GM12878 (cell line): ENCODE measurements around the gene SLIT1. TPM values are rescaled to one million over a fixed set of nuclear protein-coding genes. Genes with fewer than 3 reads are reported as not detected.

Experiments
- ATAC-seq: fragments of 200-7000 bp; cut with Tn5 transposase; 3 replicates; pipeline ENCODE4 v1.9.1; 2020; ENCODE audit warnings: mild to moderate bottlenecking, moderate library complexity
- BruUV-seq: library from RNA; stranded (reverse); fragments of 400-500 nt; replicated peaks from 2 replicates; lab custom pipeline; 2021; lab: Mats Ljungman, UMichigan
- CTCF ChIA-PET: fragments of 300-600 bp; sonication (Branson Sonifier 250); formaldehyde crosslinking; extraction: SDS; loops from one replicate; lab custom pipeline; 2021; ENCODE audit warnings: inconsistent platforms; lab: Yijun Ruan, JAX
- POLR2A ChIA-PET: fragments of 350-600 bp; formaldehyde crosslinking; extraction: SDS; loops from one replicate; lab custom pipeline; 2021; ENCODE audit warnings: inconsistent platforms; lab: Charles Lee
- RAD21 ChIA-PET: fragments of 300-600 bp; sonication (Branson Sonifier 250); formaldehyde crosslinking; loops from one replicate; lab custom pipeline; 2023; ENCODE audit warnings: antibody characterized with exemption; ENCODE audit not compliant: unreplicated experiment; lab: Charles Lee
- SMC1A ChIA-PET: fragments of 300-600 bp; sonication (Branson Sonifier 250); formaldehyde crosslinking; loops from one replicate; lab custom pipeline; 2023; ENCODE audit not compliant: unreplicated experiment, uncharacterized antibody; lab: Charles Lee
- DNase-seq: peaks from one replicate; pipeline ENCODE4 v3.0.0-alpha.2; 2011; ENCODE audit warnings: low read depth, low spot score
- FAIRE-seq: peaks from 3 replicates; lab custom pipeline; 2011; peaks lifted over from hg19 to GRCh38; lab: Jason Lieb, UNC
- H2AFZ ChIP-seq: 2 replicates; pipeline ENCODE4 v1.6.0; 2011; ENCODE audit warnings: low read depth, low read length, control low read depth; ENCODE audit not compliant: control insufficient read depth
- H3K27ac ChIP-seq: 2 replicates; pipeline ENCODE4 v1.5.1; 2011; ENCODE audit warnings: control low read depth; ENCODE audit not compliant: control insufficient read depth, insufficient read depth
- H3K27me3 ChIP-seq, 2 experiments: replicated peaks in 1 of 2; 2 replicates each; pipeline versions ENCODE4 v1.6.0 to v1.6.1; 2011; ENCODE audit warnings: low read length in 1 of 2; ENCODE audit not compliant: control insufficient read depth in 2 of 2, insufficient read depth in 2 of 2
- H3K36me3 ChIP-seq, 2 experiments: 2 replicates each; pipeline ENCODE4 v1.5.1; 2011; ENCODE audit warnings: low read length in 1 of 2; ENCODE audit not compliant: control insufficient read depth in 2 of 2, insufficient read depth in 2 of 2
- H3K4me1 ChIP-seq: 2 replicates; pipeline ENCODE4 v1.6.1; 2011; ENCODE audit warnings: mild to moderate bottlenecking, low read length, moderate library complexity, mixed read lengths; ENCODE audit not compliant: control insufficient read depth, insufficient read depth
- H3K4me2 ChIP-seq: 2 replicates; pipeline ENCODE4 v1.6.0; 2011; ENCODE audit warnings: control low read depth; ENCODE audit not compliant: control insufficient read depth, insufficient read depth
- H3K4me3 ChIP-seq: fragments of 200-600 bp; sonication (generic); 2 replicates; pipeline ENCODE4 v1.5.1; 2016
- H3K79me2 ChIP-seq: 2 replicates; pipeline ENCODE4 v1.6.0; 2011; ENCODE audit warnings: low read length; ENCODE audit not compliant: control insufficient read depth, insufficient read depth
- H3K9ac ChIP-seq: 2 replicates; pipeline ENCODE4 v1.8.0; 2011; ENCODE audit warnings: low read length, control low read depth, mixed read lengths; ENCODE audit not compliant: control insufficient read depth, insufficient read depth
- H3K9me3 ChIP-seq: replicated peaks from 3 replicates; pipeline ENCODE4 v1.5.1; 2011; ENCODE audit warnings: mild to moderate bottlenecking, low read length; ENCODE audit not compliant: control insufficient read depth, insufficient read depth
- H4K20me1 ChIP-seq: 2 replicates; pipeline ENCODE4 v1.6.0; 2011; ENCODE audit not compliant: control insufficient read depth, insufficient read depth
- ATF7 ChIP-seq: fragments of 450-650 bp; IDR thresholded peaks from 2 replicates; pipeline ENCODE4 v1.6.1; 2016; ENCODE audit warnings: low read depth, mild to moderate bottlenecking
- BCL11A ChIP-seq: IDR thresholded peaks from 2 replicates; pipeline ENCODE4 v1.6.1; 2011; ENCODE audit warnings: low read depth, low read length
- BCLAF1 ChIP-seq: fragments of 450-650 bp; IDR thresholded peaks from 2 replicates; pipeline ENCODE4 v1.6.1; 2017; ENCODE audit warnings: antibody characterized with exemption, mild to moderate bottlenecking, moderate library complexity
- CBFB ChIP-seq: IDR thresholded peaks from 2 replicates; pipeline ENCODE4 v1.6.1; 2016; ENCODE audit warnings: antibody characterized with exemption, low read depth
- E2F4 ChIP-seq: IDR thresholded peaks from 2 replicates; pipeline ENCODE4 v1.6.1; 2012; ENCODE audit warnings: low read depth, low read length, improper control_type of control experiment
- EED ChIP-seq: sonication (generic); IDR thresholded peaks from 2 replicates; pipeline ENCODE4 v1.6.1; 2016; ENCODE audit warnings: antibody characterized with exemption, low read depth
- EP300 ChIP-seq, 2 experiments: fragments of 150-350 bp in 1 of 2; IDR thresholded peaks; 2 replicates each; pipeline ENCODE4 v1.6.1; 2011 to 2012; ENCODE audit warnings: low read depth in 2 of 2, low read length in 2 of 2, borderline replicate concordance in 1 of 2, improper control_type of control experiment in 1 of 2, inconsistent platforms in 1 of 2; ENCODE audit not compliant: control insufficient read depth in 1 of 2
- IRF4 ChIP-seq: IDR thresholded peaks from 2 replicates; pipeline ENCODE4 v1.6.1; 2011; ENCODE audit warnings: low read depth, low read length
- KAT2A ChIP-seq: conservative IDR thresholded peaks from 2 replicates; pipeline ENCODE4 v1.6.1; 2011; ENCODE audit warnings: low read depth, low read length; ENCODE audit not compliant: control insufficient read depth
- NFYB ChIP-seq: IDR thresholded peaks from 2 replicates; pipeline ENCODE4 v1.6.1; 2011; ENCODE audit warnings: low read depth, mild to moderate bottlenecking, low read length, improper control_type of control experiment, moderate library complexity; ENCODE audit not compliant: insufficient read depth
- NR2C1 ChIP-seq: fragments of 450-650 bp; IDR thresholded peaks from 2 replicates; pipeline ENCODE4 v1.6.1; 2017; ENCODE audit warnings: antibody characterized with exemption, mild to moderate bottlenecking, moderate library complexity
- NR2F1 ChIP-seq: fragments of 450-650 bp; conservative IDR thresholded peaks from 2 replicates; pipeline ENCODE4 v1.6.1; 2017; ENCODE audit warnings: mild to moderate bottlenecking
- RUNX3 ChIP-seq: IDR thresholded peaks from 2 replicates; pipeline ENCODE4 v1.6.1; 2012; ENCODE audit warnings: low read length, inconsistent platforms
- TCF3 ChIP-seq: IDR thresholded peaks from 2 replicates; pipeline ENCODE4 v1.6.1; 2012; ENCODE audit warnings: low read depth, mild to moderate bottlenecking, low read length, borderline replicate concordance; ENCODE audit not compliant: insufficient read depth
- YBX1 ChIP-seq: fragments of 450-650 bp; IDR thresholded peaks from 2 replicates; pipeline ENCODE4 v1.6.1; 2016; ENCODE audit warnings: antibody characterized with exemption
- ZNF24 ChIP-seq: fragments of 450-650 bp; IDR thresholded peaks from 2 replicates; pipeline ENCODE4 v1.6.1; 2017; ENCODE audit warnings: antibody characterized with exemption, mild to moderate bottlenecking
- WGBS: methylation state at CpG from one replicate; pipeline ENCODE4 v1.1.6; 2016; ENCODE audit warnings: low lambda C conversion rate; ENCODE audit not compliant: insufficient replicate concordance, insufficient coverage; ENCODE audit errors: missing lambda C conversion rate; 5-methylcytosine and 5-hydroxymethylcytosine counted together
- in situ Hi-C: fragments of 300-500 bp; cut with MboI; formaldehyde crosslinking; loops from 9 replicates; pipeline ENCODE4 v1.14.3; 2018; ENCODE audit warnings: mixed read lengths
- intact Hi-C: fragments of 100-400 bp; cut with micrococcal nuclease; formaldehyde crosslinking; loops from one replicate; pipeline ENCODE4 v1.14.2; 2022; ENCODE audit not compliant: unreplicated experiment
- polyA plus RNA-seq, 11 experiments: library from polyadenylated mRNA; depleted of rRNA in 4 of 11; unstranded in 6 of 11; stranded (reverse) in 5 of 11; fragments of >200 nt; fragmentation: Nextera tagmentation in 4 of 11; fragmentation: Illumina TruSeq in 1 of 11; extraction: Ambion mirVana in 4 of 11; extraction: Trizol in 1 of 11; gene quantifications; 1 replicate in 1 of 11; 2 replicates in 10 of 11; pipeline versions ENCODE4 v1.2.1 to v1.2.3, GENCODE V29; 2011 to 2016; ENCODE audit warnings: inconsistent platforms in 2 of 11, missing spikeins in 2 of 11, low read depth in 1 of 11
- total RNA-seq, 4 experiments: library from RNA; depleted of rRNA in 3 of 4; stranded (reverse); fragments of >200 nt in 3 of 4; fragmentation: Illumina TruSeq in 1 of 4; extraction: Trizol in 1 of 4; gene quantifications; 2 replicates each; pipeline versions ENCODE4 v1.2.1 to v1.2.3, GENCODE V29; 2013 to 2021
- TF ChIP-seq, protein P1 (sequence below): fragments of 450-650 bp; IDR thresholded peaks from 2 replicates; pipeline ENCODE4 v1.6.1; 2017; ENCODE audit warnings: mild to moderate bottlenecking, low read depth, inconsistent platforms; ENCODE audit not compliant: poor library complexity, severe bottlenecking

Gene SLIT1
- total and polyA plus RNA-seq, 10 of the 15 experiments (the other 5 are each of a cell fraction or from before 2014, with no cell fraction given), result 0.04 to 0.19 (median 0.06) TPM; not detected in 4

DNA sequence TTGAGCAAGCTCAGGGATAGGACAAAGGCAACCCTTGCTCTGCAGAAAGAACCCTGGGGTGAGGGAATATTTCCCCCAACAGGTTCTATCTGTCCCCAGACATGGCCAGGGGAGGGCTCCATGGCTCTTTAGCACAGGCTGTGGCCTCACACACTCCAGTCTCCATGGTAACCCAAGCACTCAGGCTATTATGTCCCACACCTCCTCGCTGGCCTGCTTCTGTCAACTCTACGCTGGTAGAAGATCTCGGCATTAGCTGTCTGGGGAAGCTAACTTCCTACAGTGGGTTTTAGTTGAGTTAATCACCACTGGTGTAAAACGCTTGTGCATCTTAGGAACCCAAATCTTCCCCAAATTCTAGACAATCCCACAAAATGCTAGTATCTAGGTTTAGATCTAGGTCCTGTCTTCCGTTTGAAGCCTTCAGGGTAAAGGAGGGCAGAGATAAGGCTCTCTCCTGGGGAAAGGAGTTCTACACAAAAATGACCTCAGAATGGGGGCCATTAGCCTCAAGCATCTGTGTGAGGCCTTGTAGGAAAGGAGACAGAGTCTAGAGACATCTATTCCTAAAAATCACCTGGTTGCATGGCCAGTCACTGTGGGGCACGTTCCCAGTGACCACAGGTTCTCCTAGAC is 36.7 kb upstream of the SLIT1 start:
- Histone ChIP-seq H3K36me3 (peaks cover 3 to 6% of the 10 kb centered on the region in 2 experiments; a peak in 3 of 4 replicates), H3K27me3 (no peaks in the 10 kb centered on the region), H3K4me1 (peaks cover 7% of the 10 kb centered on the region; the same call in 1 of the 2 replicates), H3K4me2 (no peak overlapping the region), H3K4me3 (no peak overlapping the region), H2AFZ (no peak overlapping the region), H3K9me3 (no peaks in the 10 kb centered on the region), H3K27ac (no peak overlapping the region), H3K79me2 (no peaks in the 10 kb centered on the region), H3K9ac (no peak overlapping the region), H4K20me1 (no peaks in the 10 kb centered on the region)
- in situ Hi-C loops (no loop called here), intact Hi-C loops (no loop called here)
- 96% methylated on average over 6 of the region's 6 CpGs for WGBS
- CTCF ChIA-PET, result interaction anchor here (0.6 to 7.0 kb wide), 4 partner anchors 13 to 111 kb away, joined by 3 to 49 read pairs (median 4); no protein-coding TSS in a partner anchor
- POLR2A ChIA-PET, result no interaction called here
- ATAC-seq, result no peak
- RAD21 ChIA-PET, result no interaction called here
- BruUV-seq, result no TSS peak
- no peak for DNase-seq
- TF ChIP-seq NR2C1 (no peak), CBFB (no peak), BCL11A (no peak), KAT2A (no peak), ZNF24 (no peak), TCF3 (no peak), EP300 (IDR thresholded peaks at IDR 0.05; ENCODE audit: borderline replicate concordance in 1 of 2, control insufficient read depth in 1 of 2, low read depth in 2 of 2, low read length in 2 of 2) (no peak), NR2F1 (no peak), IRF4 (no peak), NFYB (no peak), RUNX3 (no peak), YBX1 (no peak), E2F4 (no peak), EED (no peak), ATF7 (no peak), BCLAF1 (no peak)
- TF ChIP-seq, protein P1, sequence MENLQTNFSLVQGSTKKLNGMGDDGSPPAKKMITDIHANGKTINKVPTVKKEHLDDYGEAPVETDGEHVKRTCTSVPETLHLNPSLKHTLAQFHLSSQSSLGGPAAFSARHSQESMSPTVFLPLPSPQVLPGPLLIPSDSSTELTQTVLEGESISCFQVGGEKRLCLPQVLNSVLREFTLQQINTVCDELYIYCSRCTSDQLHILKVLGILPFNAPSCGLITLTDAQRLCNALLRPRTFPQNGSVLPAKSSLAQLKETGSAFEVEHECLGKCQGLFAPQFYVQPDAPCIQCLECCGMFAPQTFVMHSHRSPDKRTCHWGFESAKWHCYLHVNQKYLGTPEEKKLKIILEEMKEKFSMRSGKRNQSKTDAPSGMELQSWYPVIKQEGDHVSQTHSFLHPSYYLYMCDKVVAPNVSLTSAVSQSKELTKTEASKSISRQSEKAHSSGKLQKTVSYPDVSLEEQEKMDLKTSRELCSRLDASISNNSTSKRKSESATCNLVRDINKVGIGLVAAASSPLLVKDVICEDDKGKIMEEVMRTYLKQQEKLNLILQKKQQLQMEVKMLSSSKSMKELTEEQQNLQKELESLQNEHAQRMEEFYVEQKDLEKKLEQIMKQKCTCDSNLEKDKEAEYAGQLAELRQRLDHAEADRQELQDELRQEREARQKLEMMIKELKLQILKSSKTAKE, result no peak
- SMC1A ChIA-PET, result interaction anchor here (1.4 kb wide), 1 partner anchor 13 kb away, joined by 3 read pairs; no protein-coding TSS in a partner anchor
- FAIRE-seq, result no peak
